Heart left ventricle (tissue), 13 donors: ENCODE data around the gene TTLL5.

Source experiments
- CTCF ChIP-seq, 12 donors: fragments of 200-600 bp; sonication (generic) in 4 of 12; IDR thresholded peaks; one replicate each; pipeline versions ENCODE4 v1.5.0 to v1.8.0; 2018 to 2022; ENCODE audit warnings: antibody characterized with exemption in 12 of 12, mild to moderate bottlenecking in 5 of 12
- POLR2A ChIP-seq, 2 donors: fragments of 450-650 bp; IDR thresholded peaks; one replicate each; pipeline ENCODE4 v1.6.1; 2017; ENCODE audit warnings: antibody characterized with exemption in 2 of 2, mild to moderate bottlenecking in 2 of 2, moderate library complexity in 2 of 2
- donor health status: ischemic (EF 13 %, LVEDD 7.1; RV severe dilation, severe dysfunction).
- donor health status: DM: no; HTN: yes; CAD: no.
- donor health status: DM: no; HTN: no; CAD: no.
- donor health status: ischemic (EF 25% LVEDD 6.9; RV normal size, moderate dysfunction).
- donor health status: ischemic (EF 25% LVEDD 5.7; RV mildly dilated, moderate dysfunction).
- donor health status: ischemic (EF 35%, LVEDD 5.7; RV mildly dilated, moderate dysfunction).
- donor health status: nonischemic (EF 11% LVEDD 7.7; RV severe dilation, severe dysfunction).
- donor health status: DM: yes; HTN: yes; CAD: no.
- donor health status: PGD.
- donor health status: ischemic (EF 29% LVEDD 5.4; RV normal size, mild dysfunction).
- donor health status: nonischemic (EF 23%, LVEDD 6.1; RV moderate dilation, normal function).

DNA sequence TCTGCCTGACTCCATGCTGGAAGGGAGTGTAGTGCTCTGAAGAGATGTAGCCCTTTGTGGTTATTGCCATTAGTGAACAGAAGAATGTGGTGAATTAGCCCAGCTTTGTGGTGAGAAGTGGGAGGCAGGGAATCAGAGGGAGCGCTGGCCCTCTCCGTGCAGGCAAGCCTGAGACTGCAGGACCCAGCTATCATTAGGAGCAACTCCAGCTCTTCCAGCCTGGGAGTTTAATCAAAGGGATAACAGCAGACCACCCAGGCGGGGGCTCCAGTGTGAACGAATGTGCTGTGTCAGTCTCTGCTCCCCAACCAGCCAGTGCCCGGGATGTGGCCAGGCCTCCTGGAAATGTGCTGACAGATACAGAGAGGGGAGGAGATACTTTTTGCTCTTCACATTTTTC lies 142.7 kb downstream of the TTLL5 start:
- no peak for TF ChIP-seq CTCF (IDR thresholded peaks at IDR 0.05)
- TF ChIP-seq POLR2A (IDR thresholded peaks at IDR 0.05), result no peak
